NCI-H2107 (cell line): ENCODE data around the gene MT1E.
"Not testable (repeated sequence)": the region's sequence is repeated elsewhere in the genome, so short reads cannot be mapped to it uniquely, and the experiment has no call there.

Experiments used
- DNase-seq: peaks from one replicate; lab custom pipeline; 2025; lab: John Stamatoyannopoulos, UW

MT1E gene

GRCh38 chr16:56672761-56673536 is 47.4 kb downstream of the MT1E start:
- DNase-seq: no peak

GRCh38 chr16:56673921-56674320 is 48.3 kb downstream of the MT1E start:
- DNase-seq: no peak

GRCh38 chr16:56674570-56674969 is 49.0 kb downstream of the MT1E start:
- DNase-seq: not testable (repeated sequence)

- DNase-seq: no peak
Observed at GRCh38 chr16:56675685-56676210, 50.2 kb downstream of the MT1E start.
